Sigmoid colon (tissue), 7 donors: ENCODE data around the gene ARHGAP27. TPM values are rescaled to one million over a fixed set of nuclear protein-coding genes. Genes with fewer than 3 reads are reported as not detected.

Experiments
- DNase-seq: peaks from one replicate; pipeline ENCODE4 v3.0.0-alpha.2; 2019
- H3K27ac ChIP-seq, 4 donors: fragments of 200-600 bp; sonication (generic); one replicate each; pipeline ENCODE4 v1.5.1; 2016 to 2019; ENCODE audit warnings: mild to moderate bottlenecking in 1 of 4
- H3K27me3 ChIP-seq, 3 donors: fragments of 200-600 bp; sonication (generic); one replicate each; pipeline ENCODE4 v1.5.1; 2019; ENCODE audit warnings: mild to moderate bottlenecking in 1 of 3
- H3K36me3 ChIP-seq, 4 donors: fragments of 200-600 bp; sonication (generic); one replicate each; pipeline ENCODE4 v1.5.1; 2016 to 2019
- H3K4me1 ChIP-seq, 4 donors: fragments of 200-600 bp; sonication (generic); one replicate each; pipeline ENCODE4 v1.5.1; 2017 to 2019
- H3K4me3 ChIP-seq, 4 donors: fragments of 200-600 bp; sonication (generic); one replicate each; pipeline ENCODE4 v1.5.1; 2017 to 2019; ENCODE audit warnings: mild to moderate bottlenecking in 2 of 4, moderate library complexity in 1 of 4
- H3K9me3 ChIP-seq, 4 donors: fragments of 200-600 bp in 3 of 4; sonication (generic) in 3 of 4; one replicate each; pipeline versions ENCODE4 v1.5.1 to v1.6.1; 2013 to 2019
- EP300 ChIP-seq, 4 donors: sonication (generic); formaldehyde crosslinking; IDR thresholded peaks; one replicate each; pipeline ENCODE4 v1.6.1; 2017; ENCODE audit warnings: antibody characterized with exemption in 4 of 4
- POLR2A ChIP-seq, 2 donors: fragments of 450-650 bp; IDR thresholded peaks; one replicate each; pipeline ENCODE4 v1.6.1; 2016; ENCODE audit warnings: antibody characterized with exemption in 2 of 2, mild to moderate bottlenecking in 2 of 2, moderate library complexity in 2 of 2
- POLR2AphosphoS5 ChIP-seq, 4 donors: sonication (generic); formaldehyde crosslinking; IDR thresholded peaks; one replicate each; pipeline ENCODE4 v1.6.1; 2017; ENCODE audit warnings: antibody characterized with exemption in 4 of 4
- WGBS, 2 donors: extraction: QIAGEN DNeasy Blood & Tissue Kit; methylation state at CpG; one replicate each; pipeline ENCODE4 v1.1.7; 2013; 5-methylcytosine and 5-hydroxymethylcytosine counted together
- intact Hi-C: fragments of 100-400 bp; cut with DNase I; formaldehyde crosslinking; loops from one replicate; pipeline ENCODE4 v1.15.1; 2023
- polyA plus RNA-seq, 3 donors: library from polyadenylated mRNA; stranded (reverse); fragments of 200-250 nt; gene quantifications; one replicate each; pipeline ENCODE4 v1.2.3, GENCODE V29; 2013
- total RNA-seq, 4 donors: library from RNA; depleted of rRNA; stranded (reverse); fragments of >200 nt; gene quantifications; one replicate each; pipeline ENCODE4 v1.1.0, GENCODE V29; 2016
- TF ChIP-seq, protein P1 (sequence below), 4 experiments: fragments of 450-650 bp in 3 of 4; fragments of 200-600 bp in 1 of 4; IDR thresholded peaks; one replicate each; pipeline ENCODE4 v1.5.1; 2016 to 2019; ENCODE audit warnings: antibody characterized with exemption in 4 of 4, mild to moderate bottlenecking in 3 of 4, moderate library complexity in 2 of 4
- donor health status: healthy with polysubstance abuse.
- donor health status: Bipolar disorder and iron deficiency.
- donor health status: healthy.

The ARHGAP27 gene
- total and polyA plus RNA-seq, 7 donors: 9.1 to 144 (median 16.6) TPM

DNA sequence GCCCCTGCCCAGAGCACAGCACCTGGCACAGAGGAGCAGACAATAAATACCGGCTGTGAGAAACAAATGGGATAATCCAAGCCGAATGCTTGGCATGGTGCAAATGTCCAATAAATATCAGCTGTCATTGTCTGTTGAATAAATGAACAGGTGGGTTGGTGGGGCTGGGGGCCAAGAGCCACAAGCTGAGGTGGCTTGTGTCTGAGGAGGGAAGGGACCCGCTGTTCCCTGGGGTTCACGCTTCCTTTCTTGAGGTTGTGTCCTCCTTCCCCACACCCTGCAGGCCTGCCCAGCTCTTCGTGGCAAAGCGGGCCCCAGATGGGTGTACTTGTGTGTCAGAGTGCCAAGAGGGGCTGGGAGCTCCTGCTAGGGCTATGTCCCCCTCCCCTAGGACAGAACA lies 38.6 kb downstream of the ARHGAP27 start:
- Histone ChIP-seq H3K27ac (no peak overlapping the region), H3K36me3 (no peaks in the 10 kb centered on the region), H3K4me3 (no peak overlapping the region), H3K9me3 (no peaks in the 10 kb centered on the region), H3K4me1 (peaks cover 0 to 14% (median 11%) of the 10 kb centered on the region in 4 donors), H3K27me3 (no peaks in the 10 kb centered on the region)
- intact Hi-C loops: loop anchor here (10.0 kb wide), 1 partner anchor 201 kb away; no protein-coding TSS in a partner anchor
- DNase-seq: no peak
- TF ChIP-seq POLR2AphosphoS5 (IDR thresholded peaks at IDR 0.05) (no peak), EP300 (IDR thresholded peaks at IDR 0.05) (no peak), POLR2A (IDR thresholded peaks at IDR 0.05) (no peak)
- TF ChIP-seq, protein P1, sequence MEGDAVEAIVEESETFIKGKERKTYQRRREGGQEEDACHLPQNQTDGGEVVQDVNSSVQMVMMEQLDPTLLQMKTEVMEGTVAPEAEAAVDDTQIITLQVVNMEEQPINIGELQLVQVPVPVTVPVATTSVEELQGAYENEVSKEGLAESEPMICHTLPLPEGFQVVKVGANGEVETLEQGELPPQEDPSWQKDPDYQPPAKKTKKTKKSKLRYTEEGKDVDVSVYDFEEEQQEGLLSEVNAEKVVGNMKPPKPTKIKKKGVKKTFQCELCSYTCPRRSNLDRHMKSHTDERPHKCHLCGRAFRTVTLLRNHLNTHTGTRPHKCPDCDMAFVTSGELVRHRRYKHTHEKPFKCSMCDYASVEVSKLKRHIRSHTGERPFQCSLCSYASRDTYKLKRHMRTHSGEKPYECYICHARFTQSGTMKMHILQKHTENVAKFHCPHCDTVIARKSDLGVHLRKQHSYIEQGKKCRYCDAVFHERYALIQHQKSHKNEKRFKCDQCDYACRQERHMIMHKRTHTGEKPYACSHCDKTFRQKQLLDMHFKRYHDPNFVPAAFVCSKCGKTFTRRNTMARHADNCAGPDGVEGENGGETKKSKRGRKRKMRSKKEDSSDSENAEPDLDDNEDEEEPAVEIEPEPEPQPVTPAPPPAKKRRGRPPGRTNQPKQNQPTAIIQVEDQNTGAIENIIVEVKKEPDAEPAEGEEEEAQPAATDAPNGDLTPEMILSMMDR (IDR thresholded peaks at IDR 0.05): no peak
- 79 to 82% methylated on average over 6 of the region's 6 CpGs for WGBS, 2 donors

DNA sequence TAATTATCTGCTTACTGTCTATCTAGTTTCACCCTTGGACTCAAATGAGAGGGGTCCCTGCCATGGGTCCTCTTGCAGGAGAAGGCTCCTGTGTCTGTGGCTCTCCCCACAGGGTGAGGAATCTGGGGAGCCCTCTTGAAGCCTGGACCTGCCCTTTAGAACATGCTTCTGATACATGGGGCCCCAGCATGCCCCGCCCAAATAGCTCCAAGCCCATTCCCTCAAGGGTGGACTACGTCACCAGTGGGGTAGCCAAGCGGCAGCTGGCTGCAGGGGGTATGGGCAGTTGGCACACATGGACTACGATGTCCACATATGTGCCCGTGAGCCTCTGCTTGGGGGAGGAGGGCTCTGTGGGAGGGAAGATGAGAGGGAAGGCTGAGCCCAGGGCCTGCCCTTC lies 39.3 kb downstream of the ARHGAP27 start:
- intact Hi-C loops: loop anchor here (10.0 kb wide), 1 partner anchor 201 kb away; no protein-coding TSS in a partner anchor
- TF ChIP-seq, protein P1 (IDR thresholded peaks at IDR 0.05): no peak
- no peak for TF ChIP-seq POLR2AphosphoS5 (IDR thresholded peaks at IDR 0.05)
- TF ChIP-seq POLR2A (IDR thresholded peaks at IDR 0.05): no peak
- TF ChIP-seq EP300 (IDR thresholded peaks at IDR 0.05): no peak
- no peaks in the 10 kb centered on the region for H3K27me3 ChIP-seq
- H3K9me3 ChIP-seq: no peaks in the 10 kb centered on the region
- no peaks in the 10 kb centered on the region for H3K36me3 ChIP-seq
- WGBS, 2 donors: 84 to 90% methylated on average over 5 of the region's 5 CpGs
- H3K27ac ChIP-seq: no peak overlapping the region
- no peak overlapping the region for H3K4me3 ChIP-seq
- no peak for DNase-seq
- H3K4me1 ChIP-seq: peaks cover 0 to 14% (median 11%) of the 10 kb centered on the region in 4 donors

DNA sequence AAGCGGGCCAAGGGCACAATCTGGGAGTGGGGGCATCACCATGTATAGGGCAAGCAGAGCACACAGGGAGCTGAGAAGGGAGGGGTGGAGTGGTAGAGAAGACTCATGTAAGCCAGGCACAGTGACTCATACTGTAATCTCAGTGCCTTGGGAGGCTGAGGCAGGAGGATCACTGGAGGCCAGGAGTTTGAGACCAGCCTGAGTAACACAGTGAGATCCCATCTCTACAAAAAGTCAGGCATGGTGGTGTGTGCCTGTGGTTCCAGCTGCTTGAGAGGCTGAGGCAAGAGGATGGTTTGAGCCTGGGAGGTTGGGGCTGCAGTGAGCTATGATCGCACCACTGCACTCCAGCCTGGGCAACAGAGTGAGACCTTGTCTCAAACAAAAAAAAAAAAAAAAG lies 40.8 kb downstream of the ARHGAP27 start:
- Histone ChIP-seq H3K27me3 (no peaks in the 10 kb centered on the region), H3K36me3 (no peaks in the 10 kb centered on the region), H3K4me1 (peaks cover 0 to 14% (median 11%) of the 10 kb centered on the region in 4 donors), H3K27ac (no peak overlapping the region), H3K9me3 (no peaks in the 10 kb centered on the region), H3K4me3 (no peak overlapping the region)
- 93 to 98% methylated on average over 2 of the region's 2 CpGs for WGBS, 2 donors
- no peak for TF ChIP-seq POLR2AphosphoS5 (IDR thresholded peaks at IDR 0.05)
- TF ChIP-seq EP300 (IDR thresholded peaks at IDR 0.05): no peak
- TF ChIP-seq, protein P1 (IDR thresholded peaks at IDR 0.05): no peak
- no peak for TF ChIP-seq POLR2A (IDR thresholded peaks at IDR 0.05)
- DNase-seq: no peak
- intact Hi-C loops: loop anchor here (10.0 kb wide), 1 partner anchor 203 kb away; no protein-coding TSS in a partner anchor

DNA sequence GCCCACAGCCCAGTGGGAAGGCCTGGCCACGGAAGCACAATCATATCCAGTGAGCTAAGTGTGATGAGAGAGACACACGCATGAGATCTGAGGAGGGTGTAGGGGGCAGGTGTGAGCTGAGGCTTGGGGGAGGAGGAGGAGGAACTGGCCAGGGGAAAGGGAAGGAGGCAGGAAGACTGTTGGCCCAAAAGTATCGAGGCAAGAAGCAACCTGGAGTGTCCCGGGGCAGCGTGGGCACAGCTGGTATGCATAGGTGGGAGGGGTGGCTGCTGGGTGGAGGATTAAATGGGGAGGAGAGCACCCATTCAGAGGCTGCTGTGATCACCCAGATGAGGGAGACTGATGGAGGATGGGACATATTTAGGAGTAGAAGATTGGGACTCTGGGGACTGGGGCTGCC lies 41.4 kb downstream of the ARHGAP27 start:
- WGBS, 2 donors: 12 to 31% methylated on average over 5 of the region's 5 CpGs
- Histone ChIP-seq H3K9me3 (no peaks in the 10 kb centered on the region), H3K4me3 (no peak overlapping the region), H3K27ac (no peak overlapping the region), H3K27me3 (no peaks in the 10 kb centered on the region), H3K36me3 (no peaks in the 10 kb centered on the region), H3K4me1 (peaks cover 0 to 14% (median 11%) of the 10 kb centered on the region in 4 donors)
- no peak for DNase-seq
- TF ChIP-seq POLR2AphosphoS5 (IDR thresholded peaks at IDR 0.05): no peak
- TF ChIP-seq EP300 (IDR thresholded peaks at IDR 0.05): no peak
- TF ChIP-seq, protein P1 (IDR thresholded peaks at IDR 0.05): no peak
- no peak for TF ChIP-seq POLR2A (IDR thresholded peaks at IDR 0.05)
- intact Hi-C loops: loop anchor here (10.0 kb wide), 1 partner anchor 204 kb away; no protein-coding TSS in a partner anchor

DNA sequence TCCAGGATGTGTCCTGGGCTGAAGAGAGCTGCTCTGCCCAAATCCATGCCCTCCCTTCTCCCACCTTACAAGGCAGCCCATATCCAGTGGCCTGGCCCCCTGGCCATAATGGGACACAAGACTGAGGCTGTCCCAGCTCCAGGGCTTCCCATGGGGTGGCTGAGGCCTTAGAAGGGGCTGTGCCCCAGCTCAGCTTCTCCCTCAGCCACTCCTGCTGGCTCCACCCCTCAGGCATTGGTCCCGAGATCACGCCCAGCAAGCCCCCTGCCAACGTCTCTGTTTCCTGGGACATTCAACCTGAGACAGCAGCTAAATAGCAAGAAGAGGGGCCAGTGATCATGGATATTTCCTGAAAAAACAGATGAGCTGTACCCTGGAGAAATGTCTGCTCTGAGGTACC lies 43.3 kb downstream of the ARHGAP27 start:
- WGBS, 2 donors: 42 to 56% methylated on average over 3 of the region's 3 CpGs

More for the DNA sequence above, 43.3 kb downstream of the ARHGAP27 start:
- Histone ChIP-seq H3K9me3 (no peaks in the 10 kb centered on the region), H3K4me3 (no peak overlapping the region), H3K4me1 (peaks cover 0 to 6% (median 5%) of the 10 kb centered on the region in 4 donors), H3K27me3 (no peaks in the 10 kb centered on the region), H3K27ac (no peak overlapping the region), H3K36me3 (no peaks in the 10 kb centered on the region)
- intact Hi-C loops: no loop called here
- DNase-seq: peak; percentile 62
- TF ChIP-seq, protein P1 (IDR thresholded peaks at IDR 0.05): no peak
- TF ChIP-seq EP300 (IDR thresholded peaks at IDR 0.05) (no peak), POLR2A (IDR thresholded peaks at IDR 0.05) (no peak), POLR2AphosphoS5 (IDR thresholded peaks at IDR 0.05) (no peak)
